Activated T-helper 1 cell treated with Interleukin-2 at 50 U/mL for 16 hours (primary cell): Measurements from ENCODE around the gene TCEA3.
A peak's percentile ranks its signal among the peaks of the same experiment; 100 is the strongest.

Source experiments
- DNase-seq: peaks from one replicate; pipeline ENCODE4 v3.0.0-alpha.2; 2020; ENCODE audit warnings: low read depth

TCEA3 gene

GRCh38 chr1:23446661-23447310 lies 22.2 kb upstream of the TCEA3 start:
- DNase-seq, result no peak

- no peak for DNase-seq
Measured at GRCh38 chr1:23444596-23445390, 20.2 kb upstream of the TCEA3 start.

GRCh38 chr1:23444104-23444533 lies 19.6 kb upstream of the TCEA3 start:
- no peak for DNase-seq

- DNase-seq, result no peak
Measured at GRCh38 chr1:23442751-23443150, 18.2 kb upstream of the TCEA3 start.

- DNase-seq, result no peak
Measured at GRCh38 chr1:23441446-23442148, 17.0 kb upstream of the TCEA3 start.

GRCh38 chr1:23438545-23438944 lies 14.0 kb upstream of the TCEA3 start:
- DNase-seq, result no peak

- DNase-seq, result no peak
Measured at GRCh38 chr1:23437355-23437664, 12.8 kb upstream of the TCEA3 start.

- DNase-seq, result peak; percentile 3
Measured at GRCh38 chr1:23436520-23437354, 12.2 kb upstream of the TCEA3 start.

GRCh38 chr1:23434260-23434775 lies 9.8 kb upstream of the TCEA3 start:
- no peak for DNase-seq

GRCh38 chr1:23433122-23433521 lies 8.6 kb upstream of the TCEA3 start:
- DNase-seq, result no peak

- no peak for DNase-seq
Measured at GRCh38 chr1:23431431-23431830, 6.9 kb upstream of the TCEA3 start.

- no peak for DNase-seq
Measured at GRCh38 chr1:23430803-23431202, 6.3 kb upstream of the TCEA3 start.

- no peak for DNase-seq
Measured at GRCh38 chr1:23428136-23428905, 3.8 kb upstream of the TCEA3 start.

GRCh38 chr1:23427550-23427949 lies 3.0 kb upstream of the TCEA3 start:
- no peak for DNase-seq

- no peak for DNase-seq
Measured at GRCh38 chr1:23426828-23427227, 2.3 kb upstream of the TCEA3 start.

- no peak for DNase-seq
Measured at GRCh38 chr1:23425193-23425494, 596 bp upstream of the TCEA3 start.

GRCh38 chr1:23423415-23424292 lies 894 bp downstream of the TCEA3 start:
- no peak for DNase-seq

GRCh38 chr1:23422941-23423340 lies 1.6 kb downstream of the TCEA3 start:
- no peak for DNase-seq

GRCh38 chr1:23422241-23422877 lies 2.2 kb downstream of the TCEA3 start:
- DNase-seq, result peak; percentile 38

GRCh38 chr1:23421753-23422240 lies 2.8 kb downstream of the TCEA3 start:
- no peak for DNase-seq
